ENCODE measurements around the gene SKOR2. TPM values are rescaled to one million over a fixed set of nuclear protein-coding genes. Genes with fewer than 3 reads are reported as not detected.
"Not testable (repeated sequence)": the region's sequence is repeated elsewhere in the genome, so short reads cannot be mapped to it uniquely, and the experiment has no call there.

Gene SKOR2
- total RNA-seq, 1 donor from 2014 or later: not detected

- Histone ChIP-seq H3K4me1 (no peaks in the 10 kb centered on the region), H3K9me3 (no peaks in the 10 kb centered on the region), H3K27me3 (no peaks in the 10 kb centered on the region), H3K36me3 (no peaks in the 10 kb centered on the region), H3K4me3 (no peak overlapping the region), H3K27ac (no peak overlapping the region)
- intact Hi-C loops (cut with DNase I): loop anchor here (1.0 kb wide), 1 partner anchor 105 kb away; no protein-coding TSS in a partner anchor
- DNase-seq (ENCODE audit: low spot score in 2 of 2): no peak
- TF ChIP-seq, protein P1, sequence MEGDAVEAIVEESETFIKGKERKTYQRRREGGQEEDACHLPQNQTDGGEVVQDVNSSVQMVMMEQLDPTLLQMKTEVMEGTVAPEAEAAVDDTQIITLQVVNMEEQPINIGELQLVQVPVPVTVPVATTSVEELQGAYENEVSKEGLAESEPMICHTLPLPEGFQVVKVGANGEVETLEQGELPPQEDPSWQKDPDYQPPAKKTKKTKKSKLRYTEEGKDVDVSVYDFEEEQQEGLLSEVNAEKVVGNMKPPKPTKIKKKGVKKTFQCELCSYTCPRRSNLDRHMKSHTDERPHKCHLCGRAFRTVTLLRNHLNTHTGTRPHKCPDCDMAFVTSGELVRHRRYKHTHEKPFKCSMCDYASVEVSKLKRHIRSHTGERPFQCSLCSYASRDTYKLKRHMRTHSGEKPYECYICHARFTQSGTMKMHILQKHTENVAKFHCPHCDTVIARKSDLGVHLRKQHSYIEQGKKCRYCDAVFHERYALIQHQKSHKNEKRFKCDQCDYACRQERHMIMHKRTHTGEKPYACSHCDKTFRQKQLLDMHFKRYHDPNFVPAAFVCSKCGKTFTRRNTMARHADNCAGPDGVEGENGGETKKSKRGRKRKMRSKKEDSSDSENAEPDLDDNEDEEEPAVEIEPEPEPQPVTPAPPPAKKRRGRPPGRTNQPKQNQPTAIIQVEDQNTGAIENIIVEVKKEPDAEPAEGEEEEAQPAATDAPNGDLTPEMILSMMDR (IDR thresholded peaks at IDR 0.05): peak; percentile 41 to 61 (median 45)
Observed at GRCh38 chr18:47204908-47205522, 46.4 kb downstream of the SKOR2 start.

DNA sequence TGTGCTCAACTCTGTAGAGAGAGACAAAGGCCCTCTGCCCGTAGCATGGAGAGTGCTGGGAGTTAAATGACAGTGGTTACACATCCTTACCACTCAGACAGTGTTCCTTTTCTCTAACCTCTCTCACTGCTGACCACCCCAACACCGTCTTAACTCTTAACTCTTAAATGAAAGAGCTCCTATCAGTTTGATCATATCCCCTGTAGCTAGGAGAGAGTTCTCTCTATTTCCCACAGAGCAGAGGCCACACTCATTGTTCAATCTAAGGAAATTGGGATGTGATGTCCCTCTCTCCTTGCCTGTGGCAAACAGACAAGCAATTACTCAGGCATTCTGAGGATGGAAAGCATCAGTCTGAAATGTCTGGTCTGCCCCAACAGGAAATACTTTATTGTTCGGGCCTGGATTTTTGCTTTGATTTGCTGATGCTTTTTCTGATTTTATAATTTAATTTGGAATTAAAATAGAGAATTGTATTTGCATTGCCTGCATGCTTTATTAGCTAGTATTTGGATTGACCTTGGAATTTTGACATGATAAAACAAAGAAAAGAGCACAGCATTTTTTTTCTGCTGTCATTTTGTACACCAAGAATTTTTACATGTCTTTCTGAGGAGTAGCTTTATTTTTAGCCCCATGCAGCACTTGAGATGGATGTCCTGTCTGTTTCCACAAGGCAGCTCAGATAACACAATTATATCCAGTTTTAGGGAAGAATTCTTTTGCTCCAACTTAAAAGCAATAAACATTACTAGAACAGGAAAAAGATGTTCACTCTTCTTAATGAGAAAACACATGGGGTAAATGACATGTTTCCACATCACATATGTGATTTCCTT is 47.6 kb downstream of the SKOR2 start:
- no peaks in the 10 kb centered on the region for H3K36me3 ChIP-seq
- H3K27me3 ChIP-seq: no peaks in the 10 kb centered on the region
- H3K4me3 ChIP-seq: no peak overlapping the region
- H3K4me1 ChIP-seq: no peaks in the 10 kb centered on the region
- no peak overlapping the region for H3K27ac ChIP-seq
- intact Hi-C loops (cut with DNase I): no loop called here
- TF ChIP-seq, protein P1 (IDR thresholded peaks at IDR 0.05): no peak
- no peaks in the 10 kb centered on the region for H3K9me3 ChIP-seq
- DNase-seq (ENCODE audit: low spot score in 2 of 2): no peak

DNA sequence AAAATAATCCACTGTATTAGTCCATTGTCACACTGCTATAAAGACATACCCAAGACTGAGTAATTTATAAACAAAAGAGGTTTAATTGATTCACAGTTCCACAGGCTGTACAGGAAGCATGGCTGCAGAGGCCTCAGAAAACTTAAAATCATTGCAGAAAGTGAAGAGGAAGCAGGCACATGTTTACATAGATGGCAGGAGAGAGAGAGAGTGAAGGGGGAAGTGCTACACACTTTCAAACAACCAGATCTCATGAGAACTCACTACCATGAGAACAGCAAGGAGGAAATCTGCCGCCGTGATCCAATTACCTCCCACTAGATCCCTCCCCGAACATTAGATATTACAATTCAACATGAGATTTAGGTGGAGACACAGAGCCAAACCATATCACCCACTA is 55.5 kb downstream of the SKOR2 start:
- intact Hi-C loops (cut with DNase I); H3K27me3 ChIP-seq; DNase-seq (ENCODE audit: low spot score in 2 of 2); H3K4me1 ChIP-seq; H3K9me3 ChIP-seq; H3K27ac ChIP-seq; H3K36me3 ChIP-seq; H3K4me3 ChIP-seq: not testable (repeated sequence)

DNA sequence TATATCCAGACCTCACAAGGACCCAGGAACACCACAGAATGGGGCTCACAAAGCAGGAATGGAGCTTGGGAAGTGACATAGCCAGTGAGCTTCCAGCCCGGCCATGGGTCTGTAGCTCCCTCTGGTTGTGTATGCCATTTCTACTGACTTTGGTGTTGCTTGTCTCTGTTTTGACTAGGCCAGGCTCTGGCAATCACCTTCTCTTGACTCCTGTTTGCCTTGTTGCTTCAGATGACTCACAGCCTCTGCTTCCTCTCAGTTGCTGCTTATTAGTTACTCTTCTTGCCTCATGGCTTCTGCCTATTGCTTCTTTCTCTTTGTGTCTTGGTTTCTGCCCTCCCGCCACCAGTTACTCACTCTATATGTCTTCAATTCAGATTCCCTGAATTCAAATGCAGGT is 59.5 kb downstream of the SKOR2 start:
- no peaks in the 10 kb centered on the region for H3K27me3 ChIP-seq
- H3K4me1 ChIP-seq: no peaks in the 10 kb centered on the region
- no peaks in the 10 kb centered on the region for H3K36me3 ChIP-seq
- no peak overlapping the region for H3K4me3 ChIP-seq
- intact Hi-C loops (cut with DNase I): no loop called here
- no peak overlapping the region for H3K27ac ChIP-seq
- no peak for DNase-seq (ENCODE audit: low spot score in 2 of 2)
- H3K9me3 ChIP-seq: no peaks in the 10 kb centered on the region
- TF ChIP-seq, protein P1 (IDR thresholded peaks at IDR 0.05): no peak

DNA sequence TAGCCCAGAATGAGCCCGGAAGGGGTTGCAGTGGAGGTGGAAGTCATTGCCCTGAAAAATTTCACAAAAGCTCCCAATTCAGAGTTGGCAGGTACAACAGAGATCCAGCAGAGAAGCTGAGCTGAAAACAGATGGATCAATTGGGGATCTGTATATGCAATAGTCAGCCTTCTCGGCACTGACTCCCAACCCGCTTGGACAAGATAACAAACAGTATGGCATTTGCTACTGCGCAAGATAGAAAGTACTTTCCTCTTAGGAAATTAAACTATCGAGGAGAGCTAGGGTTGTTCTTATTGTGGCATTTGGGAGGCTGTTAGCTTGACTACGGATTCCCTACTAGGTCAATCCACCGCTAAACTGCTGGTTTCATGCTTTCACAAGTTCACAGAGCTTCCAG is 63.7 kb downstream of the SKOR2 start:
- no peak for DNase-seq (ENCODE audit: low spot score in 2 of 2)
- no peak overlapping the region for H3K27ac ChIP-seq
- H3K27me3 ChIP-seq: no peaks in the 10 kb centered on the region
- H3K36me3 ChIP-seq: no peaks in the 10 kb centered on the region
- H3K4me3 ChIP-seq: no peak overlapping the region
- H3K4me1 ChIP-seq: no peaks in the 10 kb centered on the region
- TF ChIP-seq, protein P1 (IDR thresholded peaks at IDR 0.05): no peak
- intact Hi-C loops (cut with DNase I): no loop called here
- no peaks in the 10 kb centered on the region for H3K9me3 ChIP-seq

DNA sequence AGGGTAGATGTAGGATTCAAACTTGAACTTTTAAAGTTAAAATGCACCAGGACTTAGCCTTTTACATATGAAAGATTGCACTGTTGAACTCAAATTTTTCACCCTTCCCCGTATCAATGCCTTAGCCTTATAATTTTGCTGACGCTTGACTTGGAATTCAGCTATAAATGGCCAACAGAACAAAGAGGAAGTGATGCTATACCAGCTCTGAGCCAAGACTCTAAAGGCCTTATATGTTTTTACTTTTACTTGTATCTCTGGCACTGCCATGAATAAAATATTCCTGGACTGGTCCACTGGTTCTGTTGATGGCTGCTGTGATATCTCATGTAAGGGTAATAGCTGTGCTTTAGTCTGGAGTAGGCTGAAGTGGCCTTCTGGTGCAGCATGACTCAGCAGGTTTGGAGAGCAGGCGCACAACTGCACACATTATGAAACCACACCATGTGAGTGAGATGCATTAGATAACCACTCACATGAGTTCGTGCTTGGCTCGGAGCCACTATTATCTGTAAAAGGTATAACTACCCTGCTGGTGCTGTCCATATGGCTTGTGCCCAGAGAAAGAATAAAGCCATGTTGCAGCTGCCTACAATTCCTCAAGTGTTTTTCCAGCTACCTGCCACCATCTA is 66.9 kb downstream of the SKOR2 start:
- DNase-seq (ENCODE audit: low spot score in 2 of 2): no peak
- Histone ChIP-seq H3K27ac (no peak overlapping the region), H3K9me3 (no peaks in the 10 kb centered on the region), H3K4me1 (no peaks in the 10 kb centered on the region), H3K4me3 (no peak overlapping the region), H3K27me3 (no peaks in the 10 kb centered on the region), H3K36me3 (no peaks in the 10 kb centered on the region)
- TF ChIP-seq, protein P1 (IDR thresholded peaks at IDR 0.05): no peak
- intact Hi-C loops (cut with DNase I): no loop called here

DNA sequence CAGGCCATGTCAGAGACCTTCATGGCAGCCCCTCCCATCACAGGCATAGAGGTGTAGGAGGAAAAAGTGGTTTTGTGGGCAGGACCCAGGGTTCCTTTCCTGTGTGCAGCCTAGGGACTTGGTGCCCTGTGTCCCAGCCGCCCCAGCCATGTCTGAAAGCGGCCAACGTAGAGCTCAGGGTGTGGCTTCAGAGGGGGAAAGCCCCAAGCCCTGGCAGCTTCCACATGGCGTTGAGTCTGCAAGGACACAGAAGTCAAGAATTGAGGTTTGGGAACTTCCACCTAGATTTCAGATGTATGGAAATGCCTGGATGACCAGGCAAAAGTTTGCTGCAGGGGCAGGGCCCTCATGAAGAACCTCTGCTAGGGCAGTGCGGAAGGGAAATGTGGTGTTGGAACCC is 69.3 kb downstream of the SKOR2 start:
- H3K4me1 ChIP-seq; H3K27me3 ChIP-seq; intact Hi-C loops (cut with DNase I); DNase-seq (ENCODE audit: low spot score in 2 of 2); H3K4me3 ChIP-seq; H3K36me3 ChIP-seq; H3K27ac ChIP-seq; H3K9me3 ChIP-seq: not testable (repeated sequence)

All from ascending aorta (tissue), 2 donors.